ENCODE data around the gene URB1.

The URB1 gene

DNA sequence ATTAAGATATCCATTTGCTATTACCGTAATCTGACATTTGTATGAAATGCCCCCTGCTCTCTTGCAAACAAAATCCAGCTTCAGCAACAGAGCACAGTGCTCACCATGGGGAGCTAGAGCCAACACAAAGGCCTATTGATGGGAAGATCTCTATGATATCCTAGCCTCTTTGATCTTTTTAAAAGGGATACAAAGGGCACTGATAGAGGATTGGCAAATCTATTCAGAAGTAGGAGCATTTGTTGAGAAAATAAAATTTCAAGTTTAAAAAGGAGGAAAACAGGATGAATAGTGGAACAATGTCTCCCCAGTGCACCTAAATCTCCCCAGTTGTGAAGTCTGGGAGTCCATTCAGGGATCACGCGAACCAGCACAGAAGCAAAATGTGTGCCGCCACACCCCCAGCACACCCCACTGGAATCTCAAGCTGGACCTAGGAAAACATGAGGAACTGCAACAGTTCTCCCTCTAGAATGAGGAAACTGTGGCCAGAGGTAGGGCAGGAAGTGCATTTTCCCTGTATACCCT lies 62.0 kb downstream of the URB1 start:
- TF ChIP-seq, protein P1, sequence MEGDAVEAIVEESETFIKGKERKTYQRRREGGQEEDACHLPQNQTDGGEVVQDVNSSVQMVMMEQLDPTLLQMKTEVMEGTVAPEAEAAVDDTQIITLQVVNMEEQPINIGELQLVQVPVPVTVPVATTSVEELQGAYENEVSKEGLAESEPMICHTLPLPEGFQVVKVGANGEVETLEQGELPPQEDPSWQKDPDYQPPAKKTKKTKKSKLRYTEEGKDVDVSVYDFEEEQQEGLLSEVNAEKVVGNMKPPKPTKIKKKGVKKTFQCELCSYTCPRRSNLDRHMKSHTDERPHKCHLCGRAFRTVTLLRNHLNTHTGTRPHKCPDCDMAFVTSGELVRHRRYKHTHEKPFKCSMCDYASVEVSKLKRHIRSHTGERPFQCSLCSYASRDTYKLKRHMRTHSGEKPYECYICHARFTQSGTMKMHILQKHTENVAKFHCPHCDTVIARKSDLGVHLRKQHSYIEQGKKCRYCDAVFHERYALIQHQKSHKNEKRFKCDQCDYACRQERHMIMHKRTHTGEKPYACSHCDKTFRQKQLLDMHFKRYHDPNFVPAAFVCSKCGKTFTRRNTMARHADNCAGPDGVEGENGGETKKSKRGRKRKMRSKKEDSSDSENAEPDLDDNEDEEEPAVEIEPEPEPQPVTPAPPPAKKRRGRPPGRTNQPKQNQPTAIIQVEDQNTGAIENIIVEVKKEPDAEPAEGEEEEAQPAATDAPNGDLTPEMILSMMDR (IDR thresholded peaks at IDR 0.05; ENCODE audit: insufficient read depth, low read depth, low read length, missing control alignments) = no peak
- DNase-seq (ENCODE audit: low read depth) = no peak
- no peak overlapping the region for H3K4me3 ChIP-seq (ENCODE audit: low read depth, low read length)

DNA sequence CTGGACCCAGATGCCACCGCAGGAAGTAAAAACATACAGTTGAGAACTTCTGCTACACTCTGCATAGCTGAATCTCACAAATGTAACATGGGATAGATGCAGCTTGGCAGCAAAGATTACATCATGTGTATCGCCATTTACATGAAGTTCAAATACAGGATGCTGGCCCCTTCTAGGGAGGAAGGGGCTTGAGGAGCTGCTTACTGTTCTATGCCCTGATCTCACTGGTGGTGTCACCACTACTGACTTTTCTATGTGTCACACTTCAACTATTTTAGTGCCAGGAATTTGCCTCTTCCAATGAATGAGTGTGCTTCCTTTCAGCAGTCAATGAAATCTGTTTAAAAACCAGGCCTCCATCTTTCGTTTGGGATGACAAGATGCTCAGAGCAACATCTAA lies 63.0 kb downstream of the URB1 start:
- H3K4me3 ChIP-seq (ENCODE audit: low read depth, low read length) = no peak overlapping the region
- DNase-seq (ENCODE audit: low read depth) = no peak
- TF ChIP-seq, protein P1 (IDR thresholded peaks at IDR 0.05; ENCODE audit: insufficient read depth, low read depth, low read length, missing control alignments) = no peak

DNA sequence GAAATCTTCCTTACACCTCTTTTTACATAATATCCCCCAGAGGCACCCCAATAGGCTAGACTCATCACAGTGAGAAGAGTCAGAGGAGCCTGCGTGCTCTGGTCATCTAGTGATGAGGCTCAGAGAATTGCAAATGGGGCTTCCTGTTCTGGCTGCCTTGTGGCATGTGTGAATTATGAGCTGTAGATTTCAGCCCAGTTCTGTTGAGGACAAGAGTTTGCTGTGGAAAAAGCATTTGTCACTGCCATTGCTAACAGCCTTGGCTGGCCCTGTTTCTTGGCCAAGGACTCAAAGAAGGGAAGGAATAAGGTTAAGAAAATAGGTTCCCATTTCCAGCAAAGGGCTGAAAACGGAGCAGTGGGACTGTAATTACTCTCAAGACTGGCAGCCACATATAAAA lies 63.5 kb downstream of the URB1 start:
- TF ChIP-seq, protein P1 (IDR thresholded peaks at IDR 0.05; ENCODE audit: insufficient read depth, low read depth, low read length, missing control alignments) = no peak
- no peak for DNase-seq (ENCODE audit: low read depth)
- H3K4me3 ChIP-seq (ENCODE audit: low read depth, low read length) = no peak overlapping the region

DNA sequence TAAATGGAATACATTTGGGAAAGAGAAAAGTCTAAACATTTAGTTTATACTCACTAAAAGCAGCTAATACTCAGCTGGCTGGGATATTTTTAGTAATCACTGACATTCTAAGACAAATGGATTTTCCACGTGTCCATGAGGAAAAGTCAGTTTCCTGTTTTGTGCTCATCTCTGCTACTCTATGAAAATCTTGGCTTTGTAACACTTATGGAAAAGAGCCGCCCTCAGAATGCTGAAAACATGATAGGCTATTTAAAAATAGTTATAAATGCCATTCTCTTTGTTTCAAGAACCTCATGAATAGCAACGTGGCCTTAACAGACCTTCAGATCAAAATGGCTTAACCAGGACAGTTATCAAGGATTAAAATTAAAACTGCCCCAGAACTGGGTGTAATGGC lies 64.2 kb downstream of the URB1 start:
- TF ChIP-seq, protein P1 (IDR thresholded peaks at IDR 0.05; ENCODE audit: insufficient read depth, low read depth, low read length, missing control alignments) = no peak
- DNase-seq (ENCODE audit: low read depth) = no peak
- H3K4me3 ChIP-seq (ENCODE audit: low read depth, low read length) = no peak overlapping the region

DNA sequence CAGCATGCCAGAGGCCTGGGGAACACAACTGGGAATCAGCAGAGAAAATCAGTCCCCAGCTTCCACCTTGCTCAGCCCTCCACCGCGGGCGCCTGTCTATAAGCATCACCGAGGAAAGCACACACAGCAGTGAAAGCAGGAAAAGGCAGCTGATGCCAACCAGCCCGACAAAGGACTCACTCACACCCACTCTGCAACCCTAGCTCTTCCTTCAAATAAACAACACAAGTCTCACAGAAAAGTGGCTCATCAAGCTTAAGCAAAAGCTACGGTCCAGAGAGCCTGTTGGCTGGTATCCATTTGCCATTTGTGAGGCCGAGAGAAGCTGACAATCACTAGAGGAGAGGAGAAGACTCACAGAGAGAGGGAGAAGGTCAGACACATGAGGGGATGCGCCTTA lies 67.1 kb downstream of the URB1 start:
- TF ChIP-seq, protein P1 (IDR thresholded peaks at IDR 0.05; ENCODE audit: insufficient read depth, low read depth, low read length, missing control alignments) = no peak

DNA sequence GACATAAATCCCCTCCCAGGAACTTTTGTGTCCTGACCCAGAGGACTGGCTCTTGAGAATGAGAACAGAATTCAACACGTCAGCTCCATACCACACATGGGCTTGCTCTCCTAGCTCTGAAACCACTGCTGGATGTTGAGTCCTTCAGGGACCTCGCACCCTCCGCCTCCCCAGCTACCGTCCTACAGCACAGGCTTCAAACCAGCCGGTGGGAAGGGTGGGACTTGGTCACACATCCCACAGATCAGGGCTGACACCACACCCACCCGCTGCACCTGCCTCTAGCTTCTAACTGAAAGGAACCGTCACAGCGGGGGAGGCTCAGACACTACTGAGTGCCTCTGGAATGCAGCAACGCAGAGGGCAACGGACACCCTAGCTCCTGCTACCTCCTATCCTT lies 70.1 kb downstream of the URB1 start:
- TF ChIP-seq, protein P1 (IDR thresholded peaks at IDR 0.05; ENCODE audit: insufficient read depth, low read depth, low read length, missing control alignments) = no peak
- no peak for DNase-seq (ENCODE audit: low read depth)
- no peak overlapping the region for H3K4me3 ChIP-seq (ENCODE audit: low read depth, low read length)

More for the DNA sequence above, 67.1 kb downstream of the URB1 start:
- DNase-seq (ENCODE audit: low read depth) = no peak
- H3K4me3 ChIP-seq (ENCODE audit: low read depth, low read length) = no peak overlapping the region

DNA sequence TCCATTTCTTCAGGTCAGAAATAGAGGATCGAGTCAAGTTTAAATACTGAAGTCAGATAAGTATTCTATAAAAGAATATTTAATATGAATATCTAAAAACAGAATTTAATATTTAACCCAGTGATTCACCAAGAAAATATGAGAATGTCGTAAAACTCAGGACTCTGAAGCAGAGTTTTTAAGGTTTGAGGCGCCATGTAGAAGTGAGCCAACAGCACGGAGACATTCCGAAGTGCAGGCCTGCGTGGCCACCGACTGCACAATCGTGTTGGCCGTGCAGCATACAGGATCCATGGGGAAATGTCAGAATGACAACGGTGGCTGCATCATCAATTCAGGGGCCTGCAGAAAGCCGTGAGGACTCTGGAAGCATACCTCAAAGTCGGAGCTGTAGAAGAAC lies 70.7 kb downstream of the URB1 start:
- no peak for DNase-seq (ENCODE audit: low read depth)
- no peak overlapping the region for H3K4me3 ChIP-seq (ENCODE audit: low read depth, low read length)
- TF ChIP-seq, protein P1 (IDR thresholded peaks at IDR 0.05; ENCODE audit: insufficient read depth, low read depth, low read length, missing control alignments) = no peak
